OCI-LY1 (cell line): ENCODE data around the gene FKBP6.

Experiments used
- EZH2 ChIP-seq: fragments of 200-600 bp; sonication (generic), shearing (Covaris generic); IDR thresholded peaks from 2 replicates; pipeline ENCODE4 v1.8.0; 2017; ENCODE audit warnings: borderline replicate concordance, mixed run types, mild to moderate bottlenecking, antibody characterized with exemption, low read length, moderate library complexity, mixed read lengths
- TF ChIP-seq, protein P1 (sequence below): fragments of 200-600 bp; sonication (generic), shearing (Covaris generic); IDR thresholded peaks from 2 replicates; pipeline ENCODE4 v1.5.1; 2017; ENCODE audit warnings: mild to moderate bottlenecking, antibody characterized with exemption, low read length, moderate library complexity, mixed read lengths

- no peak for TF ChIP-seq EZH2
- TF ChIP-seq, protein P1, sequence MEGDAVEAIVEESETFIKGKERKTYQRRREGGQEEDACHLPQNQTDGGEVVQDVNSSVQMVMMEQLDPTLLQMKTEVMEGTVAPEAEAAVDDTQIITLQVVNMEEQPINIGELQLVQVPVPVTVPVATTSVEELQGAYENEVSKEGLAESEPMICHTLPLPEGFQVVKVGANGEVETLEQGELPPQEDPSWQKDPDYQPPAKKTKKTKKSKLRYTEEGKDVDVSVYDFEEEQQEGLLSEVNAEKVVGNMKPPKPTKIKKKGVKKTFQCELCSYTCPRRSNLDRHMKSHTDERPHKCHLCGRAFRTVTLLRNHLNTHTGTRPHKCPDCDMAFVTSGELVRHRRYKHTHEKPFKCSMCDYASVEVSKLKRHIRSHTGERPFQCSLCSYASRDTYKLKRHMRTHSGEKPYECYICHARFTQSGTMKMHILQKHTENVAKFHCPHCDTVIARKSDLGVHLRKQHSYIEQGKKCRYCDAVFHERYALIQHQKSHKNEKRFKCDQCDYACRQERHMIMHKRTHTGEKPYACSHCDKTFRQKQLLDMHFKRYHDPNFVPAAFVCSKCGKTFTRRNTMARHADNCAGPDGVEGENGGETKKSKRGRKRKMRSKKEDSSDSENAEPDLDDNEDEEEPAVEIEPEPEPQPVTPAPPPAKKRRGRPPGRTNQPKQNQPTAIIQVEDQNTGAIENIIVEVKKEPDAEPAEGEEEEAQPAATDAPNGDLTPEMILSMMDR, result no peak
These were observed 2.1 kb downstream of the FKBP6 start for GRCh38 chr7:73329861-73330581.
